Measurements from ENCODE around the gene ADAMTS8.

ADAMTS8 gene

GRCh38 chr11:130416530-130416882, 11.9 kb downstream of the ADAMTS8 start:
- DNase-seq, result no peak

GRCh38 chr11:130415731-130416529, 12.5 kb downstream of the ADAMTS8 start:
- DNase-seq, result no peak

- no peak for DNase-seq
These were observed 14.0 kb downstream of the ADAMTS8 start for GRCh38 chr11:130414107-130415080.

- DNase-seq, result no peak
These were observed 14.9 kb downstream of the ADAMTS8 start for GRCh38 chr11:130413405-130414106.

GRCh38 chr11:130411223-130411622, 17.2 kb downstream of the ADAMTS8 start:
- no peak for DNase-seq

- no peak for DNase-seq
These were observed 18.6 kb downstream of the ADAMTS8 start for GRCh38 chr11:130409594-130410388.

- no peak for DNase-seq
These were observed 19.5 kb downstream of the ADAMTS8 start for GRCh38 chr11:130408901-130409300.

- no peak for DNase-seq
These were observed 20.0 kb downstream of the ADAMTS8 start for GRCh38 chr11:130408401-130408890.

GRCh38 chr11:130407978-130408377, 20.4 kb downstream of the ADAMTS8 start:
- no peak for DNase-seq

- no peak for DNase-seq
These were observed 23.0 kb downstream of the ADAMTS8 start for GRCh38 chr11:130405428-130405827.

- DNase-seq, result no peak
These were observed 23.7 kb downstream of the ADAMTS8 start for GRCh38 chr11:130404727-130405126.

GRCh38 chr11:130403967-130404366, 24.4 kb downstream of the ADAMTS8 start:
- DNase-seq, result no peak

GRCh38 chr11:130403271-130403804, 25.1 kb downstream of the ADAMTS8 start:
- DNase-seq, result no peak

- no peak for DNase-seq
These were observed 25.8 kb downstream of the ADAMTS8 start for GRCh38 chr11:130402570-130402969.

GRCh38 chr11:130400781-130401483, 27.5 kb downstream of the ADAMTS8 start:
- DNase-seq, result no peak

GRCh38 chr11:130399196-130399595, 29.2 kb downstream of the ADAMTS8 start:
- DNase-seq, result no peak

GRCh38 chr11:130397780-130398179, 30.6 kb downstream of the ADAMTS8 start:
- DNase-seq, result no peak

- DNase-seq, result no peak
These were observed 31.4 kb downstream of the ADAMTS8 start for GRCh38 chr11:130396965-130397364.

- DNase-seq, result no peak
These were observed 33.8 kb downstream of the ADAMTS8 start for GRCh38 chr11:130394615-130395014.

- no peak for DNase-seq
These were observed 36.7 kb downstream of the ADAMTS8 start for GRCh38 chr11:130391711-130392110.

GRCh38 chr11:130390071-130390758, 38.2 kb downstream of the ADAMTS8 start:
- DNase-seq, result no peak

All from NCI-H187 (cell line).